Upper lobe of right lung (tissue), 1 donor: ENCODE results near the gene DNASE1L2. TPM values are rescaled to one million over a fixed set of nuclear protein-coding genes. Genes with fewer than 3 reads are reported as not detected.

ENCODE experiments used
- ATAC-seq: fragments of 200-7000 bp; cut with Tn5 transposase; one replicate; pipeline ENCODE4 v1.9.1; 2020; ENCODE audit warnings: mild to moderate bottlenecking, moderate library complexity
- DNase-seq: peaks from one replicate; pipeline ENCODE4 v3.0.0-alpha.2; 2020
- H3K27ac ChIP-seq: fragments of 200-600 bp; one replicate; pipeline ENCODE4 v1.8.0; 2022
- H3K27me3 ChIP-seq: fragments of 200-600 bp; one replicate; pipeline ENCODE4 v1.8.0; 2022; ENCODE audit warnings: mild to moderate bottlenecking
- H3K36me3 ChIP-seq: fragments of 200-600 bp; one replicate; pipeline ENCODE4 v1.8.0; 2022
- H3K4me1 ChIP-seq: fragments of 200-600 bp; one replicate; pipeline ENCODE4 v1.8.0; 2022
- H3K4me3 ChIP-seq: fragments of 200-600 bp; one replicate; pipeline ENCODE4 v1.8.0; 2022; ENCODE audit warnings: mild to moderate bottlenecking
- H3K9me3 ChIP-seq: fragments of 200-600 bp; one replicate; pipeline ENCODE4 v1.8.0; 2022
- intact Hi-C: fragments of 100-400 bp; cut with DNase I; formaldehyde crosslinking; loops from one replicate; pipeline ENCODE4 v1.11.0; 2022
- total RNA-seq: library from RNA; stranded (reverse); fragmentation: NEBNext Ultra II Directional; extraction: Animal tissue kit (Norgen Biotek cat#: 25700); gene quantifications from one replicate; pipeline ENCODE4 v1.2.1, GENCODE V29; 2021
- TF ChIP-seq, protein P1 (sequence below): fragments of 200-600 bp; IDR thresholded peaks from one replicate; pipeline ENCODE4 v1.8.0; 2022; ENCODE audit warnings: antibody characterized with exemption
- donor health status: DM: no; HTN: yes; CAD: no; lungs with severe emphysema.

Gene DNASE1L2
- total RNA-seq, 1 donor from 2014 or later, result 0.78 TPM

DNA sequence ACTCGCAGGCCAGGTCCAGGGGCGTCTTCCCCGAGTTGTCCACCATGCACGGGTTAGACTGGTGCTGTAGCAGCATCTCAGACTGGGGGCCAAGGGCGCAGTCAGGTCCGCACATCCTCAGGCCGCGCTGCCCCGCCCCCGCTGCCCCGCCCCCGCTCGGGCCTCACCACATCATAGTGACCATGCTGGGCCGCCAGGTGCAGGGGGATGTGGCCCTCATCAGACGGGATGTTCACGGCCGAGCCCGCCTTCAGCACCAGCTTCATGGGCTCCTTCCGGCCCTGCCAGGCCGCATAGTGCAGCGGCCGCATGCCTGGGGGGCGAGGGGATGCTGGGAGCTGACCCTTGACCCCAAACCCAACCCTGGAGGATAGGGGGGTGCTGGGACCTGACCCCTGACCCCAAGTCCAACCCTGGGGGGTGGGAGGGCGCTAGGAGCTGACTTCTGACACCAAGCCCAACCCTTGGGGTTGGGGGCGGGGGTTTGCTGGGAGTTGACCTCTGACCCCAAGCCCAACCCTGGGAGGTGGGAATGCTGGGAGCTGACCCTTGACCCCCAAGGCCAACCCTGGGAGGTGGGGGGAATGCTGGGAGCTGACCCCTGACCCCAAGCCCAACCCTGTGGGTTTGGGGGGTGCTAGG lies 46.9 kb upstream of the DNASE1L2 start:
- Histone ChIP-seq H3K9me3 (no peaks in the 10 kb centered on the region), H3K4me3 (no peak overlapping the region), H3K4me1 (no peaks in the 10 kb centered on the region), H3K27ac (no peak overlapping the region), H3K36me3 (no peaks in the 10 kb centered on the region), H3K27me3 (peaks cover 8% of the 10 kb centered on the region)
- TF ChIP-seq, protein P1, sequence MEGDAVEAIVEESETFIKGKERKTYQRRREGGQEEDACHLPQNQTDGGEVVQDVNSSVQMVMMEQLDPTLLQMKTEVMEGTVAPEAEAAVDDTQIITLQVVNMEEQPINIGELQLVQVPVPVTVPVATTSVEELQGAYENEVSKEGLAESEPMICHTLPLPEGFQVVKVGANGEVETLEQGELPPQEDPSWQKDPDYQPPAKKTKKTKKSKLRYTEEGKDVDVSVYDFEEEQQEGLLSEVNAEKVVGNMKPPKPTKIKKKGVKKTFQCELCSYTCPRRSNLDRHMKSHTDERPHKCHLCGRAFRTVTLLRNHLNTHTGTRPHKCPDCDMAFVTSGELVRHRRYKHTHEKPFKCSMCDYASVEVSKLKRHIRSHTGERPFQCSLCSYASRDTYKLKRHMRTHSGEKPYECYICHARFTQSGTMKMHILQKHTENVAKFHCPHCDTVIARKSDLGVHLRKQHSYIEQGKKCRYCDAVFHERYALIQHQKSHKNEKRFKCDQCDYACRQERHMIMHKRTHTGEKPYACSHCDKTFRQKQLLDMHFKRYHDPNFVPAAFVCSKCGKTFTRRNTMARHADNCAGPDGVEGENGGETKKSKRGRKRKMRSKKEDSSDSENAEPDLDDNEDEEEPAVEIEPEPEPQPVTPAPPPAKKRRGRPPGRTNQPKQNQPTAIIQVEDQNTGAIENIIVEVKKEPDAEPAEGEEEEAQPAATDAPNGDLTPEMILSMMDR, result no peak
- DNase-seq, result no peak
- ATAC-seq, result no peak
- intact Hi-C loops, result no loop called here

DNA sequence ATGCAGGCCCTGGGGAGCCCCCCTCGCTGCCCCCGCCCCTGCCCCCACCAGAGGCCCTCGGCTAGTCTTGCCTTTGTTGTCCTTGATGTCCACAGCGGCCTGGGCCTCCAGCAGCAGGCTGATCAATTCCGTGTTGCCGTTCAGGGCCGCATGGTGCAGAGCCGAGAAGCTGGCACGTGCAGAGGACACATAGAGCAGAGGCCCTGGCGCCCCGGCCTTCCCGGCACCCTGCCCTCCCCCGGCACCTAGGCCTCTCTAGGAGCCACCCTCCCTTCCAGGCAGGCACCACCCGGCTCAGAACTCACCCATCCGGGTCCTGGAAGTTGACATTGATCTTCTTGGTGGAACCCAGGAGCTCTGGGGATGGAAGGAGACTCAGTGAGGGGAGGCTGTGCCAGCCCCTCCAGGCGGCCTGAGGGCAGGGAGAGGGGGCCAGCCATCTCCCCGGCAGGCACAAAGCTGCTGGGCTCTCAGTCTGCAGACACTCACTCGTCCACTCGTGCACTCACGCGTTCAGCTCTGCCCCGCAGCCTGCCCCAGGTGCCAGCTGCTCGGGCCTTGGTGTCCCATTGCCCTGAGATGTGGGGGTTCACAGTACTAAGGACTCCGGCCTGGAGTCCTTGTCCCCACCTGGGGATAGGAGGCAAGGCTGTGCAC lies 46.1 kb upstream of the DNASE1L2 start:
- no peak overlapping the region for H3K27ac ChIP-seq
- peaks cover 15% of the 10 kb centered on the region for H3K27me3 ChIP-seq
- H3K4me3 ChIP-seq, result no peak overlapping the region
- peaks cover 2% of the 10 kb centered on the region for H3K4me1 ChIP-seq
- H3K36me3 ChIP-seq, result no peaks in the 10 kb centered on the region
- intact Hi-C loops, result no loop called here
- H3K9me3 ChIP-seq, result no peaks in the 10 kb centered on the region
- ATAC-seq, result no peak
- TF ChIP-seq, protein P1, result no peak
- no peak for DNase-seq

DNA sequence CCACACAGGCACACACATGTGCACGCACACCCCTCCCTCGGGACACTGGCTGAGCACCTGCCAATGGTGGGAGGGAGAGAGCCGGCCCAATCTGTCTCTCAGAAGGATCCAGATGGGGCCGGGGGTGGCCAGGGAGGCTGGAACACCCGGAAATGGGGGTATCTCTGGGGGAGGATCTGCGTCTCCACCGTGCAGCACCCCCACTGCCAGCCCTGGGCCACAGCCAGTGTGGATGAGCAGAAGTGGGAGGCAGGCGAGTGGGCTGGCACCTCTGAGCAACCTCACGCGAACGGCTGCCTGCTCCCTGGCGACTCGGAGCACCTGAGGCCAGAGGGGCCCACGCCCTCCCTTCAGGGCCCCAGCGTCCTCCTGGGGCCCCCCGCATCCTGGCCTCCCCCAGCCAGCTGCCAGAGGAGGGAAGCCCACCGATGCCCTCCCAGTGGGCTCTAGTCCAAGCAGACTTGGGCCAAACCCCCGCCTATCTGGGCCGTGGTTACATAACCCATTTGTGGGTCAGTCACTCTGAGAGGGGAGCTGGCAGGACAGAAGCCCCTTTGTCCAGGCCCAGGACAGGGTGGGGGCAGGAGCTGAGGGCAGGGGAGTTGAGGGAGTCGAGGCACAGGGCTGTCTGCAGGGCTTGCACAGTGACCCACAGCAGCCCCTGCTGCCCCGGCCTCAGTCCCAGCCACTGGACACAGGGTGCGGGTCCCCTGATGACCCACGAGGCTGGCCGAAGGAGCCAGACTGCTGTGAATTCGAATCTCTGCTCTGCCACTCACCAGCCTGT lies 45.4 kb upstream of the DNASE1L2 start:
- DNase-seq (no peak), ATAC-seq (no peak)
- TF ChIP-seq, protein P1, result no peak
- Histone ChIP-seq H3K9me3 (no peaks in the 10 kb centered on the region), H3K27ac (no peak overlapping the region), H3K27me3 (peaks cover 22% of the 10 kb centered on the region), H3K4me3 (no peak overlapping the region), H3K36me3 (no peaks in the 10 kb centered on the region), H3K4me1 (peaks cover 10% of the 10 kb centered on the region)
- intact Hi-C loops, result no loop called here

DNA sequence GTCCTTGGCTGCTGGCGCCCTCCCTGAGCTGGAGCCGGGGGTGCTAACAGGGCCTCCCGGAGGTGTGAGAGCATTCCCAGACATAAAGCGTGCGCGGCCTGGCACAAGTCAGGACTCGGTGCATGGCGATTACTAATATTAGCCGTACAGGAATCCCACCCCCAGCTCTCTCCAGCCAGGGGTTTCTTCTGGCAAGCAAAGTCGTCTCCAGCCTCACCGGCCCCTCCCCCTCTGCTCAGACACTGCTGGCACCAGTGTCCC lies 44.9 kb upstream of the DNASE1L2 start:
- Histone ChIP-seq H3K4me1 (peaks cover 11% of the 10 kb centered on the region), H3K36me3 (no peaks in the 10 kb centered on the region), H3K9me3 (no peaks in the 10 kb centered on the region), H3K27ac (no peak overlapping the region), H3K4me3 (no peak overlapping the region), H3K27me3 (peaks cover 23% of the 10 kb centered on the region)
- TF ChIP-seq, protein P1, result no peak
- ATAC-seq (no peak), DNase-seq (no peak)
- intact Hi-C loops, result no loop called here

DNA sequence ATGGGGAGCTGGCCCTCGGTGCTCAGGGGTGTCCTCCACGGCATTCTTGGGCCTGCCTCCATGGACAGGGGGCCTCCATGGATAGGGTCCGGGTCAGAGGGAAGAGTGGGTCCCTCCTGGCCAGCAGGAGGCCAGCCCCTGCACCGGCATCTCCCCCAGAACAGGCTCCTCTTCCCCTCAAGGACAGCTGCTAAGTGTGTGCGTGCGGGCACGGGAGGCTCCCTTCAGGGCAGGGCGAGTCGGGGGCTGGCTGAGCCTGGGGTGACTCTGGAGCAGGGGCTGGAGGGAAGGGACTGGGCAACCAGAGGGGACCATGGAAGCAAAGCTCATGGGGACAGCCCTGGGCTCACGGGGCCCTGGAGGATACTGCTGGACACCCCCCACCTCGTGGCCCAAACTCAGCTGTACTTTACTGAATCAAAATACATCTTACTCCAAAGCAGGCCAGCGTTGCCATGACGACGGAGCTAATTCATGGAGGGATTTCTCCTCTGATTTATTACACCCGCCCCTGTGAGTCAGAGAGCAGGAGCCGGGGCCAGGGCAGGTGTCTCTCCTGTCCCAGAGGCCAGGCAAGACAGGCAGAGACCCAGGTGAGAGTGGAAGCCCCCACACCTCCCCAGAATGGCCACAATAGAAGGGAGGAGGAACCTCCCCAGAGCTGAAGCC lies 41.9 kb upstream of the DNASE1L2 start:
- Histone ChIP-seq H3K4me1 (peaks cover 11% of the 10 kb centered on the region), H3K27me3 (peaks cover 39% of the 10 kb centered on the region), H3K4me3 (no peak overlapping the region), H3K9me3 (no peaks in the 10 kb centered on the region), H3K36me3 (no peaks in the 10 kb centered on the region), H3K27ac (no peak overlapping the region)
- intact Hi-C loops, result no loop called here
- ATAC-seq, result no peak
- TF ChIP-seq, protein P1, result no peak
- no peak for DNase-seq
